DND-41 (cell line): ENCODE data around the gene LCN9.

Experiments
- EZH2 ChIP-seq: IDR thresholded peaks from 3 replicates; pipeline ENCODE4 v1.6.1; 2012; ENCODE audit warnings: borderline replicate concordance, low read depth, mild to moderate bottlenecking, moderate library complexity, low read length, inconsistent platforms; ENCODE audit not compliant: severe bottlenecking
- TF ChIP-seq, protein P1 (sequence below): IDR thresholded peaks from 2 replicates; pipeline ENCODE4 v1.5.1; 2012; ENCODE audit warnings: borderline replicate concordance, low read length, moderate library complexity, mild to moderate bottlenecking; ENCODE audit not compliant: poor library complexity, severe bottlenecking; ENCODE audit errors: extremely low read depth

DNA sequence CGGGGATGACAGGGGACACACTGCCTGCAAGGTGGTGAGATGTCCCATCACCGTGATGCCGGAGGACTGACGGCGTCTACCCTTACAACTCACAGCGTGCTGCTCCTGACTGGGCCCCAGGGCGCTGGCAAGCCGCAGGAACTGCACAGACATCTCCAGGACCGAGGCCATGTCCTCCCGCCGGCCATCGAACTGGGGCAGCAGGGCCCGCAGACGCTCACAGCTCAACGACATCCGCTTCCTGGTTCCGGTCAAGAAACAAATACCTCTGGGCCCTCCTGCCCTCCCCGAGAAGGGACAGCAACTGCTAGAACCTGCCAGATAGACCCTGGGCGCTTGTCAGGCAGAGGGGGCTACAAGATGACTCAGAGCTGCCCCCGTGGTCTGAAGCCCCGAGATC lies 35.1 kb downstream of the LCN9 start:
- TF ChIP-seq EZH2, result no peak
- TF ChIP-seq, protein P1, sequence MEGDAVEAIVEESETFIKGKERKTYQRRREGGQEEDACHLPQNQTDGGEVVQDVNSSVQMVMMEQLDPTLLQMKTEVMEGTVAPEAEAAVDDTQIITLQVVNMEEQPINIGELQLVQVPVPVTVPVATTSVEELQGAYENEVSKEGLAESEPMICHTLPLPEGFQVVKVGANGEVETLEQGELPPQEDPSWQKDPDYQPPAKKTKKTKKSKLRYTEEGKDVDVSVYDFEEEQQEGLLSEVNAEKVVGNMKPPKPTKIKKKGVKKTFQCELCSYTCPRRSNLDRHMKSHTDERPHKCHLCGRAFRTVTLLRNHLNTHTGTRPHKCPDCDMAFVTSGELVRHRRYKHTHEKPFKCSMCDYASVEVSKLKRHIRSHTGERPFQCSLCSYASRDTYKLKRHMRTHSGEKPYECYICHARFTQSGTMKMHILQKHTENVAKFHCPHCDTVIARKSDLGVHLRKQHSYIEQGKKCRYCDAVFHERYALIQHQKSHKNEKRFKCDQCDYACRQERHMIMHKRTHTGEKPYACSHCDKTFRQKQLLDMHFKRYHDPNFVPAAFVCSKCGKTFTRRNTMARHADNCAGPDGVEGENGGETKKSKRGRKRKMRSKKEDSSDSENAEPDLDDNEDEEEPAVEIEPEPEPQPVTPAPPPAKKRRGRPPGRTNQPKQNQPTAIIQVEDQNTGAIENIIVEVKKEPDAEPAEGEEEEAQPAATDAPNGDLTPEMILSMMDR, result no peak
